Loucy (cell line): ENCODE measurements around the gene DNAI1.

Experiments
- H2AFZ ChIP-seq: fragments of 200-600 bp; sonication (generic); 2 replicates; pipeline ENCODE4 v1.6.0; 2016; ENCODE audit warnings: antibody characterized with exemption, mild to moderate bottlenecking, low read length, moderate library complexity
- H3F3A ChIP-seq: fragments of 200-600 bp; 2 replicates; pipeline ENCODE4 v1.6.0; 2016; ENCODE audit warnings: antibody characterized with exemption, low read depth, mild to moderate bottlenecking
- H3K27me3 ChIP-seq: fragments of 200-600 bp; sonication (generic); 2 replicates; pipeline ENCODE4 v1.6.1; 2014; ENCODE audit warnings: low read length, mild to moderate bottlenecking; ENCODE audit not compliant: insufficient read depth, poor library complexity, severe bottlenecking
- H3K36me3 ChIP-seq: fragments of 200-600 bp; sonication (generic); 2 replicates; pipeline ENCODE4 v1.6.1; 2016; ENCODE audit warnings: low read length; ENCODE audit not compliant: insufficient read depth
- H3K4me1 ChIP-seq: fragments of 200-600 bp; sonication (generic); 2 replicates; pipeline ENCODE4 v1.5.1; 2014; ENCODE audit warnings: low read length, mild to moderate bottlenecking; ENCODE audit not compliant: insufficient read depth, poor library complexity, severe bottlenecking
- H3K4me2 ChIP-seq: fragments of 200-600 bp; sonication (generic); 2 replicates; pipeline ENCODE4 v1.6.0; 2014; ENCODE audit warnings: antibody characterized with exemption, low read length, low read depth, mild to moderate bottlenecking; ENCODE audit not compliant: poor library complexity, severe bottlenecking
- H3K4me3 ChIP-seq: fragments of 200-600 bp; sonication (generic); 2 replicates; pipeline ENCODE4 v1.5.1; 2014; ENCODE audit warnings: low read length, mild to moderate bottlenecking, mixed read lengths; ENCODE audit not compliant: poor library complexity, severe bottlenecking
- H3K79me2 ChIP-seq: fragments of 200-600 bp; sonication (generic); 2 replicates; pipeline ENCODE4 v1.6.1; 2014; ENCODE audit warnings: low read length; ENCODE audit not compliant: insufficient read depth
- H3K9ac ChIP-seq: fragments of 200-600 bp; sonication (generic); 2 replicates; pipeline ENCODE4 v1.6.0; 2014; ENCODE audit warnings: mild to moderate bottlenecking, low read depth, low read length, moderate library complexity; ENCODE audit not compliant: poor library complexity, severe bottlenecking
- H3K9me2 ChIP-seq: fragments of 200-600 bp; sonication (generic); replicated peaks from 2 replicates; pipeline ENCODE4 v1.6.1; 2016; ENCODE audit warnings: low read depth, low read length, mixed read lengths
- H3K9me3 ChIP-seq: fragments of 200-600 bp; sonication (generic); 2 replicates; pipeline ENCODE4 v1.6.1; 2014; ENCODE audit warnings: mild to moderate bottlenecking, antibody characterized with exemption, low read length, low read depth; ENCODE audit not compliant: insufficient read depth
- H4K20me1 ChIP-seq: fragments of 200-600 bp; sonication (generic); 2 replicates; pipeline ENCODE4 v1.6.0; 2014; ENCODE audit warnings: antibody characterized with exemption, low read length, mild to moderate bottlenecking; ENCODE audit not compliant: insufficient read depth, poor library complexity, severe bottlenecking
- EZH2phosphoT487 ChIP-seq: fragments of 200-600 bp; IDR thresholded peaks from 2 replicates; pipeline ENCODE4 v1.6.1; 2018; ENCODE audit warnings: antibody characterized with exemption, mild to moderate bottlenecking, moderate library complexity, borderline replicate concordance
- TF ChIP-seq, protein P1 (sequence below): fragments of 200-600 bp; sonication (generic); conservative IDR thresholded peaks from 2 replicates; pipeline ENCODE4 v1.5.1; 2014; ENCODE audit warnings: mild to moderate bottlenecking, antibody characterized with exemption, low read length

The DNAI1 gene

GRCh38 chr9:34463901-34464232, 5.3 kb downstream of the DNAI1 start:
- H3K9me2 ChIP-seq, result no peaks in the 10 kb centered on the region
- H3K36me3 ChIP-seq, result no peaks in the 10 kb centered on the region
- H2AFZ ChIP-seq, result no peak overlapping the region
- no peaks in the 10 kb centered on the region for H3K79me2 ChIP-seq
- H3K9me3 ChIP-seq, result no peaks in the 10 kb centered on the region
- H4K20me1 ChIP-seq, result no peaks in the 10 kb centered on the region
- H3K4me3 ChIP-seq, result no peak overlapping the region
- H3K4me1 ChIP-seq, result no peaks in the 10 kb centered on the region
- H3F3A ChIP-seq, result no peaks in the 10 kb centered on the region
- H3K9ac ChIP-seq, result no peak overlapping the region
- no peak overlapping the region for H3K4me2 ChIP-seq
- no peak for TF ChIP-seq EZH2phosphoT487
- TF ChIP-seq, protein P1, sequence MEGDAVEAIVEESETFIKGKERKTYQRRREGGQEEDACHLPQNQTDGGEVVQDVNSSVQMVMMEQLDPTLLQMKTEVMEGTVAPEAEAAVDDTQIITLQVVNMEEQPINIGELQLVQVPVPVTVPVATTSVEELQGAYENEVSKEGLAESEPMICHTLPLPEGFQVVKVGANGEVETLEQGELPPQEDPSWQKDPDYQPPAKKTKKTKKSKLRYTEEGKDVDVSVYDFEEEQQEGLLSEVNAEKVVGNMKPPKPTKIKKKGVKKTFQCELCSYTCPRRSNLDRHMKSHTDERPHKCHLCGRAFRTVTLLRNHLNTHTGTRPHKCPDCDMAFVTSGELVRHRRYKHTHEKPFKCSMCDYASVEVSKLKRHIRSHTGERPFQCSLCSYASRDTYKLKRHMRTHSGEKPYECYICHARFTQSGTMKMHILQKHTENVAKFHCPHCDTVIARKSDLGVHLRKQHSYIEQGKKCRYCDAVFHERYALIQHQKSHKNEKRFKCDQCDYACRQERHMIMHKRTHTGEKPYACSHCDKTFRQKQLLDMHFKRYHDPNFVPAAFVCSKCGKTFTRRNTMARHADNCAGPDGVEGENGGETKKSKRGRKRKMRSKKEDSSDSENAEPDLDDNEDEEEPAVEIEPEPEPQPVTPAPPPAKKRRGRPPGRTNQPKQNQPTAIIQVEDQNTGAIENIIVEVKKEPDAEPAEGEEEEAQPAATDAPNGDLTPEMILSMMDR, result no peak
- H3K27me3 ChIP-seq, result no peaks in the 10 kb centered on the region

DNA sequence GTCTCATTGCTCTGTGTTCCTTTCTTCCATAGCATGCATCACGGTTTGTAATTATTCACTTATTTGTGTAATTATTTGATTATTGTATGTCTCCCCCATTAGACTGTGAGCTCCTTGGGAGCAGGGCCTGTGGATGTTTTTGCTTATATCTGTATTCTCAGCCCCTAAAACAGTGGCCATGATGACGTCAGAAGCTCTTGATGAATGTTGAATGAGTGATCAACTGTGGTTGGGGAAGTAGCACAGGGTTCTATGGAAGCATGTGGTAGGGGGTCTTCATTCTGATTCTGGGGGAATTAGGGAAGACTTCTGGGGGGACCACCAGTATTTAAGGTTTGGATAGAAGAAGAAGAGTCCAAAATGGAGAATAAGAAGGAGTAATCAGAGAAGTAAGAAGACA, 6.0 kb downstream of the DNAI1 start:
- Histone ChIP-seq H3K9ac (no peak overlapping the region), H3K36me3 (no peaks in the 10 kb centered on the region), H3F3A (no peaks in the 10 kb centered on the region), H3K4me2 (no peak overlapping the region), H3K27me3 (no peaks in the 10 kb centered on the region), H3K9me3 (no peaks in the 10 kb centered on the region), H3K4me1 (no peaks in the 10 kb centered on the region), H3K79me2 (no peaks in the 10 kb centered on the region), H3K4me3 (no peak overlapping the region), H3K9me2 (no peaks in the 10 kb centered on the region), H2AFZ (no peak overlapping the region), H4K20me1 (no peaks in the 10 kb centered on the region)
- no peak for TF ChIP-seq EZH2phosphoT487
- TF ChIP-seq, protein P1, result no peak

GRCh38 chr9:34465468-34465867, 6.9 kb downstream of the DNAI1 start:
- H2AFZ ChIP-seq, result no peak overlapping the region
- no peak overlapping the region for H3K9ac ChIP-seq
- TF ChIP-seq, protein P1, result no peak
- no peak for TF ChIP-seq EZH2phosphoT487
- H3K4me1 ChIP-seq, result no peaks in the 10 kb centered on the region
- no peak overlapping the region for H3K4me2 ChIP-seq
- H3K9me2 ChIP-seq, result no peaks in the 10 kb centered on the region
- H3K36me3 ChIP-seq, result no peaks in the 10 kb centered on the region
- H4K20me1 ChIP-seq, result no peaks in the 10 kb centered on the region
- H3F3A ChIP-seq, result no peaks in the 10 kb centered on the region
- no peak overlapping the region for H3K4me3 ChIP-seq
- no peaks in the 10 kb centered on the region for H3K27me3 ChIP-seq
- H3K9me3 ChIP-seq, result no peaks in the 10 kb centered on the region
- no peaks in the 10 kb centered on the region for H3K79me2 ChIP-seq
